Adrenal gland (tissue), 5 donors: ENCODE data around the gene NDUFB7.

Experiments used
- CTCF ChIP-seq, 6 experiments: fragments of 450-650 bp in 4 of 6; fragments of 200-600 bp in 2 of 6; sonication (generic) in 1 of 6; IDR thresholded peaks; 1 replicate in 5 of 6; 2 replicates in 1 of 6; pipeline versions ENCODE4 v1.5.1 to v1.8.0; 2016 to 2021; ENCODE audit warnings: antibody characterized with exemption in 6 of 6, mild to moderate bottlenecking in 2 of 6, moderate library complexity in 1 of 6
- POLR2A ChIP-seq, 2 donors: fragments of 450-650 bp; IDR thresholded peaks; one replicate each; pipeline ENCODE4 v1.6.1; 2017; ENCODE audit warnings: antibody characterized with exemption in 2 of 2, mild to moderate bottlenecking in 2 of 2, moderate library complexity in 1 of 2
- donor health status: DM: no; HTN: no; CAD: no.

- TF ChIP-seq CTCF (IDR thresholded peaks at IDR 0.05) (no peak), POLR2A (IDR thresholded peaks at IDR 0.05) (no peak)
Observed at GRCh38 chr19:14566712-14567077, 5.2 kb downstream of the NDUFB7 start.
